Measurements from ENCODE around the gene RALGAPA2. TPM values are rescaled to one million over a fixed set of nuclear protein-coding genes. Genes with fewer than 3 reads are reported as not detected.

The RALGAPA2 gene
- total and polyA plus RNA-seq, 9 donors, result 8.4 to 31.7 (median 19.9) TPM

DNA sequence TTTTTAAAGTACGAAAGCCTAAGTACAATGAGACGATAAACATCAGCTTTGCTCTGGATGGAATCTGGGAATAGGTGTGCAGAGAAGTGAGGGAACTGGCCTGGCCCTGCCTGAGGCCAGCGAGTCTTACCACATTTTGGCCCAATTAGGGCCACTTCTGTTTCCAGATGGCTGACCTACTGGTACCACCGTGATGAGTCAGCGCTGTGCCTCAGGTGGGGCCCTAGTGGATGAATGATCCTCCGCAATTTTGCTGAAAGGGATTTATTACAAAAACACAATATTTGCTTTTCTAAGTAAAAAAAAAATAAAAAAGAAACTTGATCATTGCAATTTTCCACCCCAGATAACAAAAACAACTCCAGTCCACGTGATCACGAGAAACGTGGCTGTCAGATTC, 322.1 kb downstream of the RALGAPA2 start:
- Histone ChIP-seq H3K4me3 (no peak overlapping the region), H3K27ac (no peak overlapping the region), H3K4me1 (ENCODE audit: insufficient read depth) (no peaks in the 10 kb centered on the region), H3K9me3 (no peaks in the 10 kb centered on the region), H3K36me3 (no peaks in the 10 kb centered on the region), H3K27me3 (no peaks in the 10 kb centered on the region)
- no peak for DNase-seq
- WGBS, 3 donors, result 94 to 97% (median 95%) methylated on average over 9 of the region's 9 CpGs
- intact Hi-C loops (cut with DNase I), result no loop called here
- no peak for TF ChIP-seq CTCF (IDR thresholded peaks at IDR 0.05)
- TF ChIP-seq POLR2A (IDR thresholded peaks at IDR 0.05), result no peak
- TF ChIP-seq EP300 (IDR thresholded peaks at IDR 0.05), result no peak

DNA sequence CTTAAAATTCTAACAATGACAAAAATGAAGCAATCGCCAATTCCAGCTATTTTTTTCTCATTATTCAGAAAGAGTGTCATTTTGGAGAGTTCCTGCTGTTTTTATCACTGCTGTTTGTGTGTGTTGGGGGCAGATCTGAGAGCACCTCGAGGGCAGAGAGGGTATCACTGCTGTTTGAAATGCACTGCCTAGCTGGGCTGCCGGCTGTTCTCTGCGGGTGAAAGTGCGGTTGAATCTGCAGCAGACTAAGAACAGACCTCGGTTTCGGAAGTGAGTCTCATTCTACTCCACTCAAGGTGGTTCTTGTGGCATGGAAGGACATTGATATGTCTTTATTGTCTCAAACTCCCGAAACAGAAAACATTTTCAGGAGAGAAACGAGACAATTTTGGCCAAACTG, 326.3 kb downstream of the RALGAPA2 start:
- no peak for TF ChIP-seq EP300 (IDR thresholded peaks at IDR 0.05)
- TF ChIP-seq CTCF (IDR thresholded peaks at IDR 0.05), result no peak
- TF ChIP-seq POLR2A (IDR thresholded peaks at IDR 0.05), result no peak
- no peak for DNase-seq
- intact Hi-C loops (cut with DNase I), result no loop called here
- H3K27ac ChIP-seq, result no peak overlapping the region
- no peaks in the 10 kb centered on the region for H3K27me3 ChIP-seq
- no peak overlapping the region for H3K4me3 ChIP-seq
- no peaks in the 10 kb centered on the region for H3K4me1 ChIP-seq (ENCODE audit: insufficient read depth)
- no peaks in the 10 kb centered on the region for H3K36me3 ChIP-seq
- H3K9me3 ChIP-seq, result no peaks in the 10 kb centered on the region
- WGBS, 3 donors, result 66 to 73% (median 68%) methylated on average over 9 of the region's 9 CpGs

GRCh38 chr20:20375862-20376261, 336.6 kb downstream of the RALGAPA2 start:
- H3K27me3 ChIP-seq, result peaks cover under 1% of the 10 kb centered on the region

GRCh38 chr20:20373091-20373571, 339.3 kb downstream of the RALGAPA2 start:
- Histone ChIP-seq H3K27ac (no peak overlapping the region), H3K36me3 (no peaks in the 10 kb centered on the region), H3K4me3 (no peak overlapping the region), H3K27me3 (peaks cover 5% of the 10 kb centered on the region), H3K4me1 (ENCODE audit: insufficient read depth) (peaks cover 9% of the 10 kb centered on the region), H3K9me3 (no peaks in the 10 kb centered on the region)
- 48 to 52% (median 52%) methylated on average over 17 of the region's 17 CpGs for WGBS, 3 donors
- no peak for DNase-seq
- intact Hi-C loops (cut with DNase I), result no loop called here
- TF ChIP-seq POLR2A (IDR thresholded peaks at IDR 0.05) (no peak), EP300 (IDR thresholded peaks at IDR 0.05) (no peak), CTCF (IDR thresholded peaks at IDR 0.05) (no peak)

More at GRCh38 chr20:20375862-20376261, 336.6 kb downstream of the RALGAPA2 start:
- Histone ChIP-seq H3K27ac (no peak overlapping the region), H3K9me3 (peaks cover 0 to 3% of the 10 kb centered on the region in 2 donors), H3K4me3 (no peak overlapping the region), H3K36me3 (no peaks in the 10 kb centered on the region), H3K4me1 (ENCODE audit: insufficient read depth) (no peaks in the 10 kb centered on the region)
- 49 to 57% (median 55%) methylated on average over 8 of the region's 8 CpGs for WGBS, 3 donors
- TF ChIP-seq EP300 (IDR thresholded peaks at IDR 0.05) (no peak), CTCF (IDR thresholded peaks at IDR 0.05) (no peak), POLR2A (IDR thresholded peaks at IDR 0.05) (no peak)
- intact Hi-C loops (cut with DNase I), result no loop called here
- no peak for DNase-seq

All from ovary (tissue), 9 donors.